Ishikawa (cell line): ENCODE results near the gene ZNF3.

ENCODE experiments used
- EP300 ChIP-seq: IDR thresholded peaks from 2 replicates; pipeline ENCODE4 v1.6.1; 2012; ENCODE audit warnings: borderline replicate concordance
- TAF1 ChIP-seq: IDR thresholded peaks from 2 replicates; pipeline ENCODE4 v1.6.1; 2012; ENCODE audit warnings: low read depth, mild to moderate bottlenecking
- USF1 ChIP-seq: IDR thresholded peaks from 2 replicates; pipeline ENCODE4 v1.6.1; 2012
- YY1 ChIP-seq: IDR thresholded peaks from 2 replicates; pipeline ENCODE4 v1.6.1; 2012; ENCODE audit warnings: low read depth
- TF ChIP-seq, protein P1 (sequence below): IDR thresholded peaks from 2 replicates; pipeline ENCODE4 v1.6.1; 2012; ENCODE audit warnings: low read depth, mild to moderate bottlenecking

DNA sequence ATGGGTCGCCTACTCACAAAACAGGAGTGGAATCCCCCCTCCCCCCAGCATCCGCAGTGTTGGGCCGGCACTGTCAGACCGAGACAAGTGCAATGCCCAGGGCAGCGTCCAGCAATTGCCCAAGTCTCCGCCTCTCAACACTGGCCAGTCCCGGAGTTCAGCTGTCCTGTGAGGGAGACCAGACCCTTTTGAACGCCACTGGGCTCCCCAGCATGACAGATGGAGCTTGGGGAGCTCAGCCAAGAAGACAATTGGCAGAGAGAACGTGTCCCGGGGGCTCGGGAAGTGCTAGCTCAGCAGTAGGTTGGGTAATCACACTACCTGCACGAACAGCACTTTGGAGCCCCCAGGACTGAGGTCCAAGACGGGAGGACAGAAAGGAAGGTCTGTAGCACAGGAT, 12.0 kb upstream of the ZNF3 start:
- no peak for TF ChIP-seq EP300
- TF ChIP-seq USF1: no peak
- no peak for TF ChIP-seq YY1
- TF ChIP-seq, protein P1, sequence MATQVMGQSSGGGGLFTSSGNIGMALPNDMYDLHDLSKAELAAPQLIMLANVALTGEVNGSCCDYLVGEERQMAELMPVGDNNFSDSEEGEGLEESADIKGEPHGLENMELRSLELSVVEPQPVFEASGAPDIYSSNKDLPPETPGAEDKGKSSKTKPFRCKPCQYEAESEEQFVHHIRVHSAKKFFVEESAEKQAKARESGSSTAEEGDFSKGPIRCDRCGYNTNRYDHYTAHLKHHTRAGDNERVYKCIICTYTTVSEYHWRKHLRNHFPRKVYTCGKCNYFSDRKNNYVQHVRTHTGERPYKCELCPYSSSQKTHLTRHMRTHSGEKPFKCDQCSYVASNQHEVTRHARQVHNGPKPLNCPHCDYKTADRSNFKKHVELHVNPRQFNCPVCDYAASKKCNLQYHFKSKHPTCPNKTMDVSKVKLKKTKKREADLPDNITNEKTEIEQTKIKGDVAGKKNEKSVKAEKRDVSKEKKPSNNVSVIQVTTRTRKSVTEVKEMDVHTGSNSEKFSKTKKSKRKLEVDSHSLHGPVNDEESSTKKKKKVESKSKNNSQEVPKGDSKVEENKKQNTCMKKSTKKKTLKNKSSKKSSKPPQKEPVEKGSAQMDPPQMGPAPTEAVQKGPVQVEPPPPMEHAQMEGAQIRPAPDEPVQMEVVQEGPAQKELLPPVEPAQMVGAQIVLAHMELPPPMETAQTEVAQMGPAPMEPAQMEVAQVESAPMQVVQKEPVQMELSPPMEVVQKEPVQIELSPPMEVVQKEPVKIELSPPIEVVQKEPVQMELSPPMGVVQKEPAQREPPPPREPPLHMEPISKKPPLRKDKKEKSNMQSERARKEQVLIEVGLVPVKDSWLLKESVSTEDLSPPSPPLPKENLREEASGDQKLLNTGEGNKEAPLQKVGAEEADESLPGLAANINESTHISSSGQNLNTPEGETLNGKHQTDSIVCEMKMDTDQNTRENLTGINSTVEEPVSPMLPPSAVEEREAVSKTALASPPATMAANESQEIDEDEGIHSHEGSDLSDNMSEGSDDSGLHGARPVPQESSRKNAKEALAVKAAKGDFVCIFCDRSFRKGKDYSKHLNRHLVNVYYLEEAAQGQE: no peak
- TF ChIP-seq TAF1: no peak
